ENCODE measurements around the gene CFAP74.

DNA sequence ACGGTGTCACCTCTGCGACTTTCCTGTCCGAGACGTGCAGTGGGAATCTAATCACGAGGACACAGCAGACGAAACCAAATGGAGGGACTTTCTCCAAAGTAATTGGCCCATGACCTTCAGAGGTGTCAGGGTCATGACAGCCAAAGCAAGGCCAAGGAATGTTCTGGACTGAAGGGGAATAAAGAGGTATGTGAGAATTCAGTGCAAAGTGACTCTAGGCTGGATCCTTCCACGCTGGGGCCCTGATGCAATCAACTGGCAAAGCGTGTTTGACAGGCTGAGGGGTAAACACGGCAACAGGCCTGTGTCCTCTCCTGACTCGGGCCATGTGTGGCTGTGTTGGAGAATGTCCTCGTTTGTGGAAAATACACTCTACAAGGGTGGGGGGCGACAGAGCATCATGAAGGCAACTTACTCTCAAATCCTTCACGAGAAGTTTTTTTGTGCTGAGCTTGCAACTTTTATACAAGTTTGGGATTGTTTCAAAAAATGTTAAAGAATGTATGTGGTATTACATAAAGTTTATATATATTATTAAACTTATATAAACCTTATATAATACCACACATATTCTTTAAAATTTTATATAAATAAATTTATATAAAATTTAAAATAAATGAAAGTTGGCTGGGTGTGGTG lies 1.7 kb downstream of the CFAP74 start:
- TF ChIP-seq, protein P1, sequence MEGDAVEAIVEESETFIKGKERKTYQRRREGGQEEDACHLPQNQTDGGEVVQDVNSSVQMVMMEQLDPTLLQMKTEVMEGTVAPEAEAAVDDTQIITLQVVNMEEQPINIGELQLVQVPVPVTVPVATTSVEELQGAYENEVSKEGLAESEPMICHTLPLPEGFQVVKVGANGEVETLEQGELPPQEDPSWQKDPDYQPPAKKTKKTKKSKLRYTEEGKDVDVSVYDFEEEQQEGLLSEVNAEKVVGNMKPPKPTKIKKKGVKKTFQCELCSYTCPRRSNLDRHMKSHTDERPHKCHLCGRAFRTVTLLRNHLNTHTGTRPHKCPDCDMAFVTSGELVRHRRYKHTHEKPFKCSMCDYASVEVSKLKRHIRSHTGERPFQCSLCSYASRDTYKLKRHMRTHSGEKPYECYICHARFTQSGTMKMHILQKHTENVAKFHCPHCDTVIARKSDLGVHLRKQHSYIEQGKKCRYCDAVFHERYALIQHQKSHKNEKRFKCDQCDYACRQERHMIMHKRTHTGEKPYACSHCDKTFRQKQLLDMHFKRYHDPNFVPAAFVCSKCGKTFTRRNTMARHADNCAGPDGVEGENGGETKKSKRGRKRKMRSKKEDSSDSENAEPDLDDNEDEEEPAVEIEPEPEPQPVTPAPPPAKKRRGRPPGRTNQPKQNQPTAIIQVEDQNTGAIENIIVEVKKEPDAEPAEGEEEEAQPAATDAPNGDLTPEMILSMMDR (optimal IDR thresholded peaks at IDR 0.05 in 1 of 3, IDR thresholded peaks at IDR 0.05 in 1 of 3, conservative IDR thresholded peaks at IDR 0.05 in 1 of 3; ENCODE audit: extremely low read depth in 1 of 3, insufficient read depth in 2 of 3, low read length in 3 of 3) = no peak
- no peak for TF ChIP-seq EZH2 (IDR thresholded peaks at IDR 0.05; ENCODE audit: low read length)
